GM13977 (cell line): ENCODE results near the gene RAB3GAP1.

Experiments used
- DNase-seq: peaks from one replicate; pipeline ENCODE4 v3.0.0; 2012; ENCODE audit warnings: low spot score
- CTCF ChIP-seq: IDR thresholded peaks from 2 replicates; pipeline ENCODE4 v1.5.1; 2012; ENCODE audit warnings: mild to moderate bottlenecking, control low read depth; ENCODE audit not compliant: insufficient read depth; ENCODE audit errors: extremely low read depth, missing control alignments
- in situ Hi-C: fragments of 300-500 bp; cut with MboI; formaldehyde crosslinking; loops from one replicate; pipeline ENCODE4 v1.12.0; 2022; ENCODE audit warnings: low sequenced_read_pairs, low pct_unique_long_range_greater_than_20kb, mixed read lengths, inconsistent platforms; ENCODE audit not compliant: unreplicated experiment

Gene RAB3GAP1

GRCh38 chr2:135190799-135191198 lies 138.7 kb downstream of the RAB3GAP1 start:
- DNase-seq, result no peak
- no peak for TF ChIP-seq CTCF
- in situ Hi-C loops, result no loop called here

- DNase-seq, result no peak
- in situ Hi-C loops, result no loop called here
- no peak for TF ChIP-seq CTCF
These were observed 146.4 kb downstream of the RAB3GAP1 start for GRCh38 chr2:135198481-135198880.

GRCh38 chr2:135202751-135203150 lies 150.7 kb downstream of the RAB3GAP1 start:
- in situ Hi-C loops, result no loop called here
- no peak for DNase-seq
- no peak for TF ChIP-seq CTCF

GRCh38 chr2:135203944-135204343 lies 151.9 kb downstream of the RAB3GAP1 start:
- in situ Hi-C loops, result no loop called here
- no peak for DNase-seq
- TF ChIP-seq CTCF, result no peak

GRCh38 chr2:135208016-135208415 lies 155.9 kb downstream of the RAB3GAP1 start:
- DNase-seq, result no peak
- no peak for TF ChIP-seq CTCF
- in situ Hi-C loops, result no loop called here

GRCh38 chr2:135212757-135213156 lies 160.7 kb downstream of the RAB3GAP1 start:
- no peak for DNase-seq
- in situ Hi-C loops, result no loop called here
- TF ChIP-seq CTCF, result no peak

GRCh38 chr2:135218426-135218825 lies 166.3 kb downstream of the RAB3GAP1 start:
- no peak for DNase-seq
- TF ChIP-seq CTCF, result no peak
- in situ Hi-C loops, result no loop called here
